ENCODE results near the gene CCR4.
A peak's percentile ranks its signal among the peaks of the same experiment; 100 is the strongest.
"Not testable (repeated sequence)": the region's sequence is repeated elsewhere in the genome, so short reads cannot be mapped to it uniquely, and the experiment has no call there.

CCR4 gene

GRCh38 chr3:32951410-32951811 is at the start of gene CCR4:
Gene CCR4, plus strand, starts transcription at chr3:32951644. Its CDS starts 1,779 bp downstream, at chr3:32953423.
- no peak for DNase-seq (ENCODE audit: low read depth in 2 of 2)

DNA sequence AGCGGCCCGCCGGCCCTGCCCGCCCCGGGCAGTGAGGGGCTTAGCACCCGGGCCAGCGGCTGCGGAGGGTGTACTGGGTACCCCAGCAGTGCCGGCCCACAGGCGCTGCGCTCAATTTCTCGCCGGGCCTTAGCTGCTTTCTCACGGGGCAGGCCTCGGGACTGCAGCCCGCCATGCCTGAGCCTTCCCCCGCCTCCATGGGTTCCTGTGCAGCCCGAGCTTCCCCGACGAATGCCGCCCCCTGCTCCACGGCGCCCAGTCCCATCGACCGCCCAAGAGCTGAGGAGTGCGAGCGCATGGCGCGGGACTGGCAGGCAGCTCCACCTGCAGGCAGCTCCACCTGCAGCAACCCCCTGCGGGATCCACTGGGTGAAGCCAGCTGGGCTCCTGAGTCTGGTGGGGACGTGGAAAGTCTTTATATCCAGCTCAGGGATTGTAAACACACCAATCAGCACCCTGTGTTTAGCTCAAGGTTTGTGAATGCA is 48.5 kb upstream of the CCR4 start:
- peak in 1 of 2 donors; percentile 6 for DNase-seq (ENCODE audit: low read depth in 2 of 2)

DNA sequence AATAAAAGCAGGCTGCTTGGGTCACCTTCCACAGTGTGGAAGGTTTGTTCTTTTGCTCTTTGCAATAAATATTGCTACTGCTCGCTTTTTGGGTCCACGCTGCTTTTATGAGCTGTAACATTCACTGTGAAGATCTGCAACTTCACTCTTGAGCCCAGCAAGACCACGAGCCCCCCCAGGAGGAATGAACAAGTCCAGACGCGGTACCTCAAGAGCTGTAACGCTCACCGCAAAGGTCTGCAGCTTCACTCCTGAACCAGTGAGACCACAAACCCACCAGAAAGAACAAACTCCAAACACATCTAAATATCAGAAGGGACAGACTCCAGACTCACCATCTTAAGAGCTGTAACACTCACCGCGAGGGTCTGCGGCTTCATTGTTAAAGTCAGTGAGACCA is 47.5 kb upstream of the CCR4 start:
- DNase-seq (ENCODE audit: low read depth in 2 of 2): no peak

- DNase-seq (ENCODE audit: low read depth in 2 of 2): no peak
Measured at GRCh38 chr3:32909999-32910398, 41.4 kb upstream of the CCR4 start.

- DNase-seq (ENCODE audit: low read depth in 2 of 2): no peak
Measured at GRCh38 chr3:32910954-32911353, 40.5 kb upstream of the CCR4 start.

DNA sequence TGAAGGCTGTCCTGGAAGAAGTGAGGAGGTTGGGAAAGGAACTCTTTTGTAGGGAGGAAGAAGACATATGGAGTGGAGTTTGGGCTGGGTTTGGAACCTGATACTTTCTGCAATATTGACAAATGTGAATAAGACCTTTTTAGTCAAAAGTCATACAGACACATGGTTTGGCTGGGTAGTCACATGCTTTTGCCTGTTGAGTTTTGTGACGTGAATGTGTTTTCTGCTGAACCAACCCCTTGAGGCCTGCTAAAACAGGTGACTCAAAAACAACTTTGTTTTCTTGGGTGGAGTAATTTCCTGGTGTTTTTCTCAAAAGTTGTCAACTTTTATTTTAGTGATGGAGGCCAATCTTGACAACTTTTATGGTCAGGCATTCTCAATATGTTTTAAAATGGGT is 39.4 kb upstream of the CCR4 start:
- no peak for DNase-seq (ENCODE audit: low read depth in 2 of 2)

- no peak for DNase-seq (ENCODE audit: low read depth in 2 of 2)
Measured at GRCh38 chr3:32913790-32914446, 37.5 kb upstream of the CCR4 start.

DNA sequence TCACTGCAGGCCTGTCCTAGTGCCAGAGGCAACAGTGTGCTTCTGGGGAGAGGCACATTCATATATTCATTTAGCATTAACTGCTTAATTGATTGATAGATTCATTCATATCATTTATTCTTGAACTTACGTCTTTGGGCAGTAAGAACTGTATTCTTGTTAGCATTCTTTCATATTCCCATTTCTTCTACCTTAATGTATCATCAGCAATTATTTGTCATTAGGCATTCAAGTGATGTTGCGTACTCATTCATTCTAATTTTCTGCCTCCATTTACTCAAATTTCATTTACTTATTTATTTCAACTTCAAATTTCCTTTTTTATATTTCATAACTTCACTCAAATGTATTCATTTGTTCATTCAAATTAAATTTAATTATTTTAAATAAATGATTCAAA is 31.5 kb upstream of the CCR4 start:
- no peak for DNase-seq (ENCODE audit: low read depth in 2 of 2)

- no peak for DNase-seq (ENCODE audit: low read depth in 2 of 2)
Measured at GRCh38 chr3:32922078-32922477, 29.4 kb upstream of the CCR4 start.

DNA sequence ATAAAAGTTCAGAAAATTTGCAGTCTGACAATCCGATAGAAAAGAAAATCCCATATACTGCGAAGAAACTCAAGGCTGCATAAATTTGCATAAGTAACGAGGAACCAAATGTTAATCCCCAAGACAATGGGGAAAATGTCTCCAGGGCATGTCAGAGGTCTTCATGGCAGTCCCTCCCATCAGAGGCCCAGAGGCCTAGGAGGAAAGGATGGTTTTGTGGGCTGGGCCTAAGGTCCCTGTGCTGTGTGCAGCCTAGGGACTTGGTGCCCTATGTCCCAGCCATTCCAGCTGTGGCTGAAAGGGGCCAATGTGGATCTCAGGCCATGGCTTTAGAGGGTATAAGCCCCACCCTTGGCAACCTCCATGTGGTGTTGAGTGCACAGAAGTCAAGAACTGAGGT is 21.3 kb upstream of the CCR4 start:
- DNase-seq (ENCODE audit: low read depth in 2 of 2): no peak

DNA sequence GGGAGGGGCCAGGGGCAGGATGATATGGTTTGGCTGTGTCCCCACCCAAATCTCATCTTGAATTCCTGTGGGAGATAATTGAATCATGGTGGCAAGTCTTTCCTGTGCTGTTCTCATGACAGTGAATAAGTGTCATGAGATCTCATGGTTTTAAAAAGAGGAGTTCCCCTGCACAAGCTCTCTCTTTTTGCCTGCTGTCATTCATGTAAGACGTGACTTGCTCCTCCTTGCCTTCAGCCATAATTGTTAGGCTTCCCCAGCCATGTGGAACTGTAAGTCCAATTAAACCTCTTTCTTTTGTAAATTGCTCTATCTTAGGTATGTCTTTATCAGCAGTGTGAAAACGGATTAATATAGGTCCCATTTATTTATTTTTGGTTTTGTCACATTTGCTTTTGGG is 20.2 kb upstream of the CCR4 start:
- not testable (repeated sequence) for DNase-seq (ENCODE audit: low read depth in 2 of 2)

DNA sequence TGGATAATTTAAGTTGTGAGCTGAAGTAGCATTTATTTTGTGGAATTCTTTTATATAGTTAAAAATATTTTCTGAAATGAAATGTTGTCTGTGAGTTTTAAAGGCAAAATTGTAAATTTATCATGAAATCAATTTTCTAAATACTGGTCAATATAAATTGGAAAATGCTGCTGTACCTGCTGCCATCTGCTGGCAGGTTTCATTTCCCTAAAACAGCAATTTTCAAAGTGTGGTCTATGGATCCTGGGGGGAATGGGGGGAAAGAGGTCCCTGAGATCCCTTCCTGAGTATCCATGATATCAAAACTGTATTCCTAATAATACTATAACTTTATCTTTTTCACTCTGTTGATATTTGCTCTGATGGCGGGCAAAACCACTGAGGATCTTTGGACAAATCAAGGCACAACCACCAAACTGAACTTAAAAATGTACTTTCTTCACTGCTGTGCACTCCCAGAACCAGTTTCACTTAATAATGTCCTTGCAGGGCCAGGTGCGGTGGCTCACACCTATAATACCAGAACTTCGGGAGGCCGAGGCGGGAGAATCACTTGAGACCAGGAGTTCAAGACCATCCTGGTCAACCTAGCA is 17.2 kb upstream of the CCR4 start:
- no peak for DNase-seq (ENCODE audit: low read depth in 2 of 2)

GRCh38 chr3:32937331-32937730 is 14.1 kb upstream of the CCR4 start:
- no peak for DNase-seq (ENCODE audit: low read depth in 2 of 2)

- DNase-seq (ENCODE audit: low read depth in 2 of 2): not testable (repeated sequence)
Measured at GRCh38 chr3:32939531-32940284, 11.7 kb upstream of the CCR4 start.

- DNase-seq (ENCODE audit: low read depth in 2 of 2): no peak
Measured at GRCh38 chr3:32940726-32941125, 10.7 kb upstream of the CCR4 start.

DNA sequence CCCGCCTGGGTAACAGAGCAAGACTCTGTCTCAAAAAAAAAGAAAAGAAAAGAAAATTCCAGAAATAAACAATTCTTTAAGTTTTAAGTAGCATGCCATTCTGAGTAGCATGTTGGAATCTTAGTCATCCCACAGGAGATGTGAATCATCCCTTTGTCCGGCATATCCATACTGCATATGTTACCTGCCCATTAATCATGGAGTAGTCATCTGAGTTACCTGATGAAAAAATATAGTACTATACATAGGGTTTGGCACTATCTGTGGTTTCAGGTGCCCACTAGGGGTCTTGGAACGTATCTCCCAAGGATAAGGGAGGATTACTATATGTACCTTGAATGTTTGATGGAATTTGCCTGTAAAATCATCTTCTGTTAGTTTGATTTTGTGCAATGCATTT is 6.3 kb upstream of the CCR4 start:
- DNase-seq (ENCODE audit: low read depth in 2 of 2): no peak

DNA sequence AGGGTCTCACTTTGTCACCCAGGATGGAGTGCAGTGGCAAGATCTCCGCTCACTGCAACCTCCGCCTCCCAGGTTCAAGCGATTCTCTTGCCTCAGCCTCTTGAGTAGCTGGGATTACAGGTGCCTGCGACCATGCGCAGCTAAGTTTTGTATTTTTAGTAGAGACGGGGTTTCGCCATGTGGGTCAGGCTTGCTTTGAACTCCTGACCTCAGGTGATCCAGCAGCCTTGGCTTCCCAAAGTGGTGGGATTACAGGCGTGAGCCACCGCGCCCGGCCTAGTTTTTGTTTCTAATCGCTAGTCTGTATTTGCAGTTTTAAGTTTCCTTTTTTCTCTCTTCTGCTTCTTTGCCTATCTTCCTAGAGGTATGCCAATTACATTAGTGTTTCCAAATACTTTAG is 5.8 kb upstream of the CCR4 start:
- DNase-seq (ENCODE audit: low read depth in 2 of 2): not testable (repeated sequence)

GRCh38 chr3:32946973-32947788 is 4.3 kb upstream of the CCR4 start:
- DNase-seq (ENCODE audit: low read depth in 2 of 2): no peak

GRCh38 chr3:32947789-32948238 is 3.6 kb upstream of the CCR4 start:
- DNase-seq (ENCODE audit: low read depth in 2 of 2): peak; percentile 84 to 87

DNA sequence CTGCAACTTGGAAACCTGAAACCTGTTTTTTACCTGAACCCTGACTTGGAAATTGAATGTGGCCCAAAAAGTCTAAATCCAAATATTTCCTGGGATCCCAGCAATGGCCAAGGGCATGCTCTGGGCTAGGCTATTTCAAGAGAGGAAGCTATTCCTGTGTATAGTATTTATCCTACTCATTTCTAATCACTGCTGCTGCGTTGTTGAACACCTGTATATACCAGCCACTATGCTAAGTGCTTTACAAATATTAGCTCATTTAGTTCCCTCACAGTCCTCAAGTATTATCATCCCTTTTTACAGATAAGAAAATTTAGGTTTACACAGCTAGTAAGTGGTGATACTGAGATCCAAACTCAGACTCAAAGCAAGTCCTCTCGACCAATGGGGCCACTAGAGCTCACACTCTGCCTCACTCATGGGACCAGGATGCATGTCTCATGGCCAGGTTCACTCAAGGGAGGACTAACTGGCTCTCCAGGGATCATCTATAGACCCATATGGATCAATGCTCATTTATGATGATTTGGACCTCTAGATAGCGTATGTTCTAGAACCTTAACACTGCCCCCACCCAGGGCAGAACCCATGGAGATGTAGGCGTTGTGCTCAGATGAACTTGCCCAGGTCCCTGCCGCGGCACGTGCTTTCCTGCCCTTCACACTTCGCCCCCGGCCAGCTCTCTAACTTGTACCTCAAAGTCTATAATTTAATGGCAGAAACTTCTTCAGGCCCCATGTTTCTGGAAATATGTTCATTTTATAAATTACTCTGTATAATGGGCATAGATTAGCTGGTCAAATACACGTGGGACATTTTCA is 2.6 kb upstream of the CCR4 start:
- no peak for DNase-seq (ENCODE audit: low read depth in 2 of 2)

- no peak for DNase-seq (ENCODE audit: low read depth in 2 of 2)
Measured at GRCh38 chr3:32950516-32950915, 928 bp upstream of the CCR4 start.
